GM12878 (cell line): ENCODE data around the gene OR2S2.

Experiments used
- EP300 ChIP-seq, 2 experiments: fragments of 150-350 bp in 1 of 2; IDR thresholded peaks; 2 replicates each; pipeline ENCODE4 v1.6.1; 2011 to 2012; ENCODE audit warnings: low read depth in 2 of 2, low read length in 2 of 2, borderline replicate concordance in 1 of 2, improper control_type of control experiment in 1 of 2, inconsistent platforms in 1 of 2; ENCODE audit not compliant: control insufficient read depth in 1 of 2
- ETV6 ChIP-seq, 2 experiments: fragments of 450-650 bp in 1 of 2; IDR thresholded peaks in 1 of 2; conservative IDR thresholded peaks in 1 of 2; 2 replicates each; pipeline ENCODE4 v1.6.1; 2014; ENCODE audit warnings: antibody characterized with exemption in 1 of 2, borderline replicate concordance in 1 of 2, low read depth in 1 of 2, mild to moderate bottlenecking in 1 of 2, moderate library complexity in 1 of 2
- EZH2 ChIP-seq: IDR thresholded peaks from 2 replicates; pipeline ENCODE4 v1.6.1; 2012; ENCODE audit warnings: low read depth, mild to moderate bottlenecking, control low read depth, inconsistent platforms, low read length, borderline replicate concordance; ENCODE audit not compliant: control insufficient read depth
- GABPA ChIP-seq: IDR thresholded peaks from 2 replicates; pipeline ENCODE4 v1.6.1; 2014; ENCODE audit warnings: antibody characterized with exemption, low read depth, mild to moderate bottlenecking, inconsistent platforms
- HDAC6 ChIP-seq: fragments of 200-600 bp; sonication (generic); IDR thresholded peaks from one replicate; pipeline ENCODE4 v1.8.0; 2017; ENCODE audit warnings: antibody characterized with exemption; ENCODE audit not compliant: unreplicated experiment
- IKZF1 ChIP-seq: fragments of 450-650 bp; conservative IDR thresholded peaks from 2 replicates; pipeline ENCODE4 v1.6.1; 2017; ENCODE audit warnings: antibody characterized with exemption, mild to moderate bottlenecking
- POU2F2 ChIP-seq: IDR thresholded peaks from 3 replicates; pipeline ENCODE4 v1.6.1; 2011; ENCODE audit warnings: low read depth, mild to moderate bottlenecking, low read length, borderline replicate concordance
- RAD21 ChIP-seq: IDR thresholded peaks from 2 replicates; pipeline ENCODE4 v1.6.1; 2011; ENCODE audit warnings: mild to moderate bottlenecking, low read depth, low read length, moderate library complexity; ENCODE audit not compliant: insufficient read depth
- SRF ChIP-seq, 2 experiments: IDR thresholded peaks; 2 replicates each; pipeline ENCODE4 v1.6.1; 2011; ENCODE audit warnings: low read depth in 2 of 2, low read length in 2 of 2, mild to moderate bottlenecking in 1 of 2, moderate library complexity in 1 of 2

DNA sequence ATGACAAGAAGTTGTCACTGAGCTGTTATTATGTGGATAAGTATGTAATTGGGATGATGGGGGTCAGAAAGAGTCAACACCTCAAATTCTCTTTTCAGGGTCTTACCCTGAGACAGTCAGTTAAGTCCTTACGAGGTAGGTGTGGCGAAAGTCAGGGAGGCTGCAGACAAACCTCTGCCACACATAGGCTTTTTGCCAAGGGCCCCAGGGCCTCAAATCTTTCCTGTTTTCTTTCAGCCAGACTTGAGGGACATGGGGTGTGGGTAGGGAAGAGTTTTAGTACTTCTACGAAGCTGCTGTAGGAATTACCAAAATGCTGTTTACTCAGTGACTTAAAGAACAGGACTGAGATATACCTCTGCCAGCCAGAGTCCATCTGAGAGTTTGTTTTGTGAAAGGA, 13.8 kb downstream of the OR2S2 start:
- no peak for TF ChIP-seq POU2F2
- TF ChIP-seq SRF (IDR thresholded peaks at IDR 0.05; ENCODE audit: low read depth in 2 of 2, low read length in 2 of 2), result no peak
- no peak for TF ChIP-seq IKZF1
- no peak for TF ChIP-seq HDAC6
- TF ChIP-seq RAD21, result no peak
- no peak for TF ChIP-seq ETV6 (conservative IDR thresholded peaks at IDR 0.05 in 1 of 2, IDR thresholded peaks at IDR 0.05 in 1 of 2; ENCODE audit: borderline replicate concordance in 1 of 2, low read depth in 1 of 2)
- TF ChIP-seq EP300 (IDR thresholded peaks at IDR 0.05; ENCODE audit: borderline replicate concordance in 1 of 2, control insufficient read depth in 1 of 2, low read depth in 2 of 2, low read length in 2 of 2), result no peak
- TF ChIP-seq GABPA, result no peak
- no peak for TF ChIP-seq EZH2
